Fibroblast of skin of left biceps (primary cell): Measurements from ENCODE around the gene PIEZO2.

Experiments
- DNase-seq, 2 experiments: peaks; one replicate each; pipeline ENCODE4 v3.0.0-alpha.2; 2013; ENCODE audit warnings: low read depth in 2 of 2

Gene PIEZO2

GRCh38 chr18:11029021-11029420 is 120.3 kb downstream of the PIEZO2 start:
- no peak for DNase-seq

GRCh38 chr18:11027862-11028261 is 121.5 kb downstream of the PIEZO2 start:
- no peak for DNase-seq

- DNase-seq = no peak
Observed at GRCh38 chr18:11025671-11026070, 123.7 kb downstream of the PIEZO2 start.

- no peak for DNase-seq
Observed at GRCh38 chr18:11024928-11025669, 124.3 kb downstream of the PIEZO2 start.

GRCh38 chr18:11021477-11021876 is 127.9 kb downstream of the PIEZO2 start:
- no peak for DNase-seq

- no peak for DNase-seq
Observed at GRCh38 chr18:11020877-11021414, 128.4 kb downstream of the PIEZO2 start.

GRCh38 chr18:11020161-11020853 is 129.1 kb downstream of the PIEZO2 start:
- DNase-seq = no peak

GRCh38 chr18:11019295-11020105 is 129.9 kb downstream of the PIEZO2 start:
- DNase-seq = no peak

- no peak for DNase-seq
Observed at GRCh38 chr18:11009869-11010268, 139.5 kb downstream of the PIEZO2 start.

- no peak for DNase-seq
Observed at GRCh38 chr18:11009147-11009546, 140.2 kb downstream of the PIEZO2 start.

- no peak for DNase-seq
Observed at GRCh38 chr18:11008505-11008904, 140.9 kb downstream of the PIEZO2 start.

- DNase-seq = no peak
Observed at GRCh38 chr18:11005528-11005927, 143.8 kb downstream of the PIEZO2 start.

- DNase-seq = no peak
Observed at GRCh38 chr18:11004951-11005350, 144.4 kb downstream of the PIEZO2 start.

- DNase-seq = no peak
Observed at GRCh38 chr18:11004294-11004693, 145.1 kb downstream of the PIEZO2 start.

GRCh38 chr18:11002796-11003195 is 146.6 kb downstream of the PIEZO2 start:
- no peak for DNase-seq

GRCh38 chr18:11002277-11002676 is 147.1 kb downstream of the PIEZO2 start:
- no peak for DNase-seq

GRCh38 chr18:11000071-11000470 is 149.3 kb downstream of the PIEZO2 start:
- no peak for DNase-seq

- DNase-seq = no peak
Observed at GRCh38 chr18:10997885-10998284, 151.5 kb downstream of the PIEZO2 start.

- no peak for DNase-seq
Observed at GRCh38 chr18:10995550-10995949, 153.8 kb downstream of the PIEZO2 start.

GRCh38 chr18:10989486-10989885 is 159.9 kb downstream of the PIEZO2 start:
- DNase-seq = no peak

GRCh38 chr18:10985689-10986088 is 163.7 kb downstream of the PIEZO2 start:
- no peak for DNase-seq

GRCh38 chr18:10979411-10979810 is 170.0 kb downstream of the PIEZO2 start:
- no peak for DNase-seq
